ENCODE results near the gene SSH3. TPM values are rescaled to one million over a fixed set of nuclear protein-coding genes. Genes with fewer than 3 reads are reported as not detected.

The SSH3 gene
- total RNA-seq, 1 experiment from 2014 or later = 5.5 TPM

DNA sequence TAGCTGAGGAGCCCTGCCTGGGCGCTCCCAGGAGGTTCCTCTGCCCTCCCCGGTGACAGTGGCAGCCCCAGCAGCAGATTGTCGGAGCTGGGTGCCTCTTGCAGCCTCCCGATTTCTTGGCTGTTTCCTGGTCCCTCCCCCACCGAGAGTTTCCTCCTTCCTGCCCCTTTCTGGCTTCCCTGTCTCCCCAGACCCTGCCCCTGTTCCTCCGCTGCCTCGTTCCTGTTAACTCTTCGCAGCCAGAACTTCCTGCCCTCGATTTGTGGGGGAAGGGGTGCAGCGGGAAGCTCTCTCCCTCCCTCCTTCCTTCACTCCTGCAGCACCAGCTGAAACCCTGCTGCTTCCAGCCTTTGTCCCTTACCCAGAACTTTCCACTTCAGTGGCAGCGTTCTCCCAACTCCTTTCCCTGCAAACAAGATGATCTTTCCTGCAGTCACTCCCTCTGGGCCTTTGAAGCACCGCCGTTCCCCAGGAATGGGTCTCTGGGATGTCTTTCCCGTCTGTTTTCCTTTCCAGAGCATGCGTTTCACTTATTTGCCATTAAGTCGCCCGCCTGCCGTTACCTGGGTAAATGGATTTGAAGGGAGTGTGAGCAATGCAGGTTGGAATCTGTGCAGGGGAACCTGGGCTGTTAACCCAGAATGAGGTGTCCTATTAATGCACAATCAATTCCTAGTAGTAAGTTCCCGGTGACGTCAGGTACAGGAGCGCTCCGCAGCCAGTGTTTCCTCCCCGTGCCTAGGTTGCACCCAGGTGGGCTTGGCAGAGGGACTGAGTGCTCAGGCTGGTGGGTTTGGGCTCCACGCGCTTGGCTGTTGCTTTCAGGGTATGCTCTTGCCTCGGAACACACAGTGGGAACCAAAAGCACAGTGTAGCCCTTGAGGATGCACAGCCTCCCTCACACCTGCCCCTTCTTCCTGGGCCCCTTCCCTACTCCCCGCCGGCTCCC is 32.8 kb upstream of the SSH3 start:
- CTCF ChIA-PET = interaction anchor here (0.9 to 2.3 kb wide), 3 partner anchors 9 to 47 kb away, joined by 3 to 10 read pairs (median 8); no protein-coding TSS in a partner anchor
- Histone ChIP-seq H3K4me1 (ENCODE audit: insufficient read depth, low read length, poor library complexity, severe bottlenecking) (peaks cover 84% of the 10 kb centered on the region), H3K27me3 (replicated peaks; ENCODE audit: insufficient read depth, low read depth, low read length, poor library complexity) (no peaks in the 10 kb centered on the region), H3K4me3 (ENCODE audit: low read depth, low read length, poor library complexity, severe bottlenecking) (peak overlapping the region; percentile 32), H3K36me3 (ENCODE audit: insufficient read depth, low read length, poor library complexity, severe bottlenecking) (peaks cover 26% of the 10 kb centered on the region), H3K27ac (ENCODE audit: low read depth, low read length, poor library complexity, severe bottlenecking) (peak overlapping the region; percentile 83), H3K9me3 (ENCODE audit: low read depth, low read length, poor library complexity, severe bottlenecking) (no peaks in the 10 kb centered on the region)
- TF ChIP-seq, protein P1, sequence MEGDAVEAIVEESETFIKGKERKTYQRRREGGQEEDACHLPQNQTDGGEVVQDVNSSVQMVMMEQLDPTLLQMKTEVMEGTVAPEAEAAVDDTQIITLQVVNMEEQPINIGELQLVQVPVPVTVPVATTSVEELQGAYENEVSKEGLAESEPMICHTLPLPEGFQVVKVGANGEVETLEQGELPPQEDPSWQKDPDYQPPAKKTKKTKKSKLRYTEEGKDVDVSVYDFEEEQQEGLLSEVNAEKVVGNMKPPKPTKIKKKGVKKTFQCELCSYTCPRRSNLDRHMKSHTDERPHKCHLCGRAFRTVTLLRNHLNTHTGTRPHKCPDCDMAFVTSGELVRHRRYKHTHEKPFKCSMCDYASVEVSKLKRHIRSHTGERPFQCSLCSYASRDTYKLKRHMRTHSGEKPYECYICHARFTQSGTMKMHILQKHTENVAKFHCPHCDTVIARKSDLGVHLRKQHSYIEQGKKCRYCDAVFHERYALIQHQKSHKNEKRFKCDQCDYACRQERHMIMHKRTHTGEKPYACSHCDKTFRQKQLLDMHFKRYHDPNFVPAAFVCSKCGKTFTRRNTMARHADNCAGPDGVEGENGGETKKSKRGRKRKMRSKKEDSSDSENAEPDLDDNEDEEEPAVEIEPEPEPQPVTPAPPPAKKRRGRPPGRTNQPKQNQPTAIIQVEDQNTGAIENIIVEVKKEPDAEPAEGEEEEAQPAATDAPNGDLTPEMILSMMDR (conservative IDR thresholded peaks at IDR 0.05; ENCODE audit: low read depth, low read length) = no peak
- no peak for TF ChIP-seq EZH2 (IDR thresholded peaks at IDR 0.05; ENCODE audit: borderline replicate concordance, low read depth, low read length, poor library complexity, severe bottlenecking)
- POLR2A ChIA-PET (ENCODE audit: low non-redundant PET) = interaction anchor here (0.7 kb wide), 1 partner anchor 31 kb away, joined by 3 read pairs; no protein-coding TSS in a partner anchor
- DNase-seq (ENCODE audit: low spot score) = peak; percentile 93
- BruUV-seq (replicated peaks) = no TSS peak
- intact Hi-C loops (cut with micrococcal nuclease; ENCODE audit: unreplicated experiment) = loop anchor here (2.0 kb wide), 1 partner anchor 18 kb away; the partner anchor contains the start of gene ANKRD13D

DNA sequence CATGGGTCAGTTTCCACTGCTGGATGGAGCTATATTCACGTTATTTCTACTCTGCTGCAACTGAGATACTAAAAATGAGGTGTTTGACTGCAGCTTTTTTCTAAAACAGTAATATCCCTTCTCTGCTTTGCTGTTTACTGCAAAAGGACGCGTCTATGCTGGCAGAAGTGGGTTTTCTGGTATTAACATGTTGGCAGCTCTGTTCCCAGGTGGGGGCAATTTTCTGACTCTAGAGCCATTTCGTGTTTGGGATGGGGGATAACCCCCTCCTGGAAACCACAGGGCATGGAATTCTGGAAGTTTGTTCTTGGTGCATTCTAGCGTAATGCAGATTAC is 32.2 kb upstream of the SSH3 start:
- Histone ChIP-seq H3K4me3 (ENCODE audit: low read depth, low read length, poor library complexity, severe bottlenecking) (peak overlapping the region; percentile 32), H3K36me3 (ENCODE audit: insufficient read depth, low read length, poor library complexity, severe bottlenecking) (peaks cover 26% of the 10 kb centered on the region), H3K27ac (ENCODE audit: low read depth, low read length, poor library complexity, severe bottlenecking) (peak overlapping the region; percentile 83), H3K27me3 (replicated peaks; ENCODE audit: insufficient read depth, low read depth, low read length, poor library complexity) (no peaks in the 10 kb centered on the region), H3K4me1 (ENCODE audit: insufficient read depth, low read length, poor library complexity, severe bottlenecking) (peaks cover 83% of the 10 kb centered on the region), H3K9me3 (ENCODE audit: low read depth, low read length, poor library complexity, severe bottlenecking) (no peaks in the 10 kb centered on the region)
- intact Hi-C loops (cut with micrococcal nuclease; ENCODE audit: unreplicated experiment) = loop anchor here (2.0 kb wide), 1 partner anchor 18 kb away; the partner anchor contains the start of gene ANKRD13D
- TSS peak; percentile 6 for BruUV-seq (replicated peaks)
- DNase-seq (ENCODE audit: low spot score) = no peak
- no peak for TF ChIP-seq EZH2 (IDR thresholded peaks at IDR 0.05; ENCODE audit: borderline replicate concordance, low read depth, low read length, poor library complexity, severe bottlenecking)
- TF ChIP-seq, protein P1 (conservative IDR thresholded peaks at IDR 0.05; ENCODE audit: low read depth, low read length) = no peak
- ChIA-PET POLR2A (ENCODE audit: low non-redundant PET) (interaction anchor here (0.7 kb wide), 1 partner anchor 30 kb away, joined by 3 read pairs; no protein-coding TSS in a partner anchor), CTCF (interaction anchor here (2.3 kb wide), 1 partner anchor 46 kb away, joined by 10 read pairs; no protein-coding TSS in a partner anchor)

DNA sequence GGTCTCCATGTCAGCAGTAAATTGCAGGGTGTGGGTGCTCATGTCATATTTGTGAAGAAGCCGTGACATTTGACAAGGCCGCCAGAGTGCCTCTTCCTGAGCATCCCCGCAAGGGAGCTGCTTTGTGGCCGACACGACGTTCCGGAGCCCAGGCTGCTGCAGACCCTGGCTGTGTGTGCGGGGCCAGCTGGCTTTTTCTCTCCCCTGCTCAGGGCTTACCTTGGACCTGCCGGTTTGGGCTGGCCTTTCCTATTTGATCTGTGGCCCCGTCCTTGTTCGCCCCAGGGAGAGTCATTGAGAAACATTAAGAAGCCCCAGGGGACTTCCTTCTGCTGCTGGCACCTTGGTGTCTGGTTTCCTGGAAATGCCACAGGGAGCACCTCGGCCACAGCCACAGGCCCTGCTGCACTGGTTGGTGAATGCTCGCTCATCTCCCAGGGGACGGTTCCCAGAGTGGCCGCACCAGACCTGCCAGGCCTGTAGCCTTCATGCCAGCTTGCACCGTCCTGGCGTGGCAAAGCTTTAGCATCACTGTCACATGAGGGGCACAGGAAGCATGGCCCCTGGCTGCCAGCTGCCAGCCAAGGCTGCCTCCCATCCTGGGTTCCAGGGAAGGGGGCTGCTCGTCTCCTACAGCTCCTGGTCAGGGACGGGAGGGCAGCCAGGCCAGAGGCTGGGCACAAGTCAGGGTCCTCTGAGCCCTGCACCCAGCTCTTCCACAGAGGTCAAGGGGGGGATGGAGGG is 31.6 kb upstream of the SSH3 start:
- DNase-seq (ENCODE audit: low spot score) = peak; percentile 54

More for the DNA sequence above, 31.6 kb upstream of the SSH3 start:
- Histone ChIP-seq H3K4me1 (ENCODE audit: insufficient read depth, low read length, poor library complexity, severe bottlenecking) (peaks cover 88% of the 10 kb centered on the region), H3K36me3 (ENCODE audit: insufficient read depth, low read length, poor library complexity, severe bottlenecking) (peaks cover 26% of the 10 kb centered on the region), H3K9me3 (ENCODE audit: low read depth, low read length, poor library complexity, severe bottlenecking) (no peaks in the 10 kb centered on the region), H3K27ac (ENCODE audit: low read depth, low read length, poor library complexity, severe bottlenecking) (peak overlapping the region; percentile 83), H3K27me3 (replicated peaks; ENCODE audit: insufficient read depth, low read depth, low read length, poor library complexity) (no peaks in the 10 kb centered on the region), H3K4me3 (ENCODE audit: low read depth, low read length, poor library complexity, severe bottlenecking) (no peak overlapping the region)
- intact Hi-C loops (cut with micrococcal nuclease; ENCODE audit: unreplicated experiment) = loop anchor here (2.0 kb wide), 1 partner anchor 17 kb away; the partner anchor contains the start of gene ANKRD13D
- TF ChIP-seq, protein P1 (conservative IDR thresholded peaks at IDR 0.05; ENCODE audit: low read depth, low read length) = no peak
- TF ChIP-seq EZH2 (IDR thresholded peaks at IDR 0.05; ENCODE audit: borderline replicate concordance, low read depth, low read length, poor library complexity, severe bottlenecking) = no peak
- ChIA-PET POLR2A (ENCODE audit: low non-redundant PET) (no interaction called here), CTCF (interaction anchor here (2.3 kb wide), 1 partner anchor 46 kb away, joined by 10 read pairs; no protein-coding TSS in a partner anchor)
- BruUV-seq (replicated peaks) = no TSS peak

Measured in A673 (cell line).